ENCODE measurements around the gene RAD51B.

The RAD51B gene

GRCh38 chr14:68154275-68154674, 334.7 kb downstream of the RAD51B start:
- DNase-seq: no peak

- peak; percentile 30 for DNase-seq
Observed at GRCh38 chr14:68157971-68158371, 338.4 kb downstream of the RAD51B start.

GRCh38 chr14:68158640-68159039, 339.1 kb downstream of the RAD51B start:
- peak; percentile 18 for DNase-seq

GRCh38 chr14:68159701-68160633, 340.4 kb downstream of the RAD51B start:
- DNase-seq: no peak

- no peak for DNase-seq
Observed at GRCh38 chr14:68160779-68161546, 341.4 kb downstream of the RAD51B start.

GRCh38 chr14:68162887-68163286, 343.3 kb downstream of the RAD51B start:
- DNase-seq: no peak

GRCh38 chr14:68164711-68165113, 345.1 kb downstream of the RAD51B start:
- no peak for DNase-seq

- no peak for DNase-seq
Observed at GRCh38 chr14:68165274-68165843, 345.8 kb downstream of the RAD51B start.

GRCh38 chr14:68166731-68167382, 347.3 kb downstream of the RAD51B start:
- no peak for DNase-seq

- no peak for DNase-seq
Observed at GRCh38 chr14:68167383-68168087, 348.0 kb downstream of the RAD51B start.

GRCh38 chr14:68168460-68169109, 349.0 kb downstream of the RAD51B start:
- DNase-seq: no peak

GRCh38 chr14:68172216-68172615, 352.6 kb downstream of the RAD51B start:
- no peak for DNase-seq

- DNase-seq: no peak
Observed at GRCh38 chr14:68172627-68173026, 353.0 kb downstream of the RAD51B start.

- no peak for DNase-seq
Observed at GRCh38 chr14:68173227-68173972, 353.8 kb downstream of the RAD51B start.

- no peak for DNase-seq
Observed at GRCh38 chr14:68174446-68174845, 354.9 kb downstream of the RAD51B start.

- DNase-seq: no peak
Observed at GRCh38 chr14:68176687-68177086, 357.1 kb downstream of the RAD51B start.

- no peak for DNase-seq
Observed at GRCh38 chr14:68177728-68178127, 358.1 kb downstream of the RAD51B start.

- no peak for DNase-seq
Observed at GRCh38 chr14:68178282-68178681, 358.7 kb downstream of the RAD51B start.

GRCh38 chr14:68181519-68182326, 362.1 kb downstream of the RAD51B start:
- no peak for DNase-seq

GRCh38 chr14:68182492-68182891, 362.9 kb downstream of the RAD51B start:
- DNase-seq: no peak

Data from OCI-M1 (cell line).